HG03103 (cell line): ENCODE results near the gene TFRC.
"Not testable (repeated sequence)": the region's sequence is repeated elsewhere in the genome, so short reads cannot be mapped to it uniquely, and the experiment has no call there.

Experiments used
- ATAC-seq: cut with Tn5 transposase; IDR thresholded peaks from one replicate; pipeline ENCODE4 v1.9.1; 2021; ENCODE audit warnings: low read depth; ENCODE audit not compliant: unreplicated experiment

Gene TFRC

DNA sequence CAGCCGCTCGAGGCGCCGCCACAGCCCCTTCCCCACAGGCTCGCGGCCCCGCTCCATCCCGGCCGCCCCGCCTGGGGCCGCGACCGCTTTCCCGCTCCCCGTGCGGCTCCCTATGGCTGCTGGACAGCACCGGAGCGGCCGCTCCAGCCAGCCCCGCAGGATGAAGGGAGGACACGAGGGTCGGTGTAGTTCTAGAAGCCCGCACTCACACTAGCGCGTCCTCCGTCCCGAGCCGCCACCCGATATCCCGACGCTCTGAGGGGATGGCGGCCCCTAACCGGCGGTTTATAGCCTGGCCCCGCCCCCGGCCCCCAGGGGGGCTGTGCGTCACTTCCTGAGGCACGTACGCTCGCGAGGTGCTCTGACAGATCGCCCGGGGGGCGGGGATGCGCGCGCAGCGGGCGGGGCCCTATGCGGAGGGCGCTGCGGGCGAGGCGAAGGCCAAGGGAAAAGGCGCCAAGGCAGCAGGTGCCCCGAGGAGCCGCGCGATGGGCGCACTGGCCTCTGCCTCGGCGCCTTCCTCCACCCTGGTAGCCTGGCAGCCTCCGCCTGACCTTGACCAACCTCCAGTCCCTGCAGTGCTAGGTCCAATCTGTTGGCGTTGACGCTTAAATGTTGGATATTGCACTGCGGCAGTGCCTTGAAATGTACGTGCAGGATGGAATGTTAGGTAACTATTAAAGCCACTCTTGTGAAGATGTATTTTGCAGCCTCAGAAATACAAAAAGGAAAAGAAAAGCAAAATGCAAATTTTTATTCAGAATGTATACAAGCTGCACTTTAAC is at the start of gene TFRC:
TSS of gene TFRC (minus strand) at position 257 of the 785 bp plus-strand sequence. CDS start 4,991 bp downstream, outside the sequence.
- ATAC-seq, result peak; percentile 82

DNA sequence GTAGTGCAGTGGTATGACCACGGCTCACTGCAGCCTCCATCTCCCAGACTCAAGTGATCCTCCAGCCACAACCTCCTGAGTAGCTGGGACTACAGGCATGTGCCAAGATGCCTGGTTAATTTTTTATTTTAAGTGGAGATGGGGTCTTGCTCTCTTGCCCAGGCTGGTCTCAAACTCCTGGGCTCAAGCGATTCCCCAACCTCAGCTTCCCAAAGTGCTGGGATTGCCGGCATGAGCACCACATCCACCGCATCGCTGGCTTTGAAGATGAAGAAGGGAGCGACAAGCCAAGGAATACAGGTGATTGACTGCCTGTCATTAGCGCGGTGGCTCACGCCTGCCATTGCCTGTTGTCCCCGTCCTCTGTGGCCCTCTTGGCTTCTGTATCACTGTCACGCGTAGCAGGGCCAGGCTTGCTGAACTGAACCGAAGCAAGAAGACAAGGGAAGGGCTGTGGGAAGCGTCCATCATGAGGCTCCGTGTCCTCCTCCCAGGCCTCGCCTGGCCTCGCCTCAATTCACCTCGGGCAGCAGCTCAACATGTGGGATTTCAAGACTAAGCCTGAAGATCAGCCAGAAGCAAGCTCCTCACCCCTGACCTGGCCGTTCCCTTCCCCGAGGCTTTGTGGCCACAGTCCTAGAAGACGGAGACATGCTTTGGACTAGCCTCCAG is 46.4 kb upstream of the TFRC start:
- ATAC-seq, result no peak

DNA sequence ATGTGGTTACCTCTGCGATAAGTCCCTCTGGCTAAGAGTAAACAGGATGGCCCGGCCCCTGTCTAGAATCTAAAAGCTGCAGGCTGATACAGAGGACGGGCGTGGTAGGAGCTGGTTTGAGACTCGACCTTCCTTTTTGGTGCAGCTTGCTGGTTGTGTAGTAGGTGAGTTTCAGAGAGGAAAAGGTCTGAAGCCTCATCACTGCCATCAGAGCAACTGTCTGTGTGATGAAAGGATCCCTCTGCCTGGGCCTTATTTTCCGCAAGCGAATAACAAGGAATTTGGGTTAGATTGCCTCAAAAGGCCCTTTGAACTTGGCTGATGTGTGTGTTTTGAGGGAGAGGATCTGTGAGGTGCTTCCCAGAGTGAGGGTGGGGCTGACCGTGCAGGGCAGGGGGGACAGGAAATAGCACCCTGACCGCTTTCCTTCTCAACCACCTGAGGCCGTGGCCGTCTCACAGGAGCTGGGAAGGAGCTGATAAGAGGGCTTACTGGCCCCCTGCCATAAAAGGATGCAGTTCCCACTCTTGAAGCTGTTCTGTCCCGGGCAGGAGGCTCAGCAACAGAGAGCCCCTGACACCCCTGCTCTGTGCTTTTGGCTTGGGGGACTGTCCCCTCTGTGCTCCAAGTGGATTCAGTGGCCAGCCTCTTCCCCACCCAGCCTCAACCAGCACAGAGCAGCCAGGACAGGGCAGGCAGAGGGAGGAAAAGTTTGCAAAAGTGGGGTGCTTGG is 45.6 kb upstream of the TFRC start:
- no peak for ATAC-seq

DNA sequence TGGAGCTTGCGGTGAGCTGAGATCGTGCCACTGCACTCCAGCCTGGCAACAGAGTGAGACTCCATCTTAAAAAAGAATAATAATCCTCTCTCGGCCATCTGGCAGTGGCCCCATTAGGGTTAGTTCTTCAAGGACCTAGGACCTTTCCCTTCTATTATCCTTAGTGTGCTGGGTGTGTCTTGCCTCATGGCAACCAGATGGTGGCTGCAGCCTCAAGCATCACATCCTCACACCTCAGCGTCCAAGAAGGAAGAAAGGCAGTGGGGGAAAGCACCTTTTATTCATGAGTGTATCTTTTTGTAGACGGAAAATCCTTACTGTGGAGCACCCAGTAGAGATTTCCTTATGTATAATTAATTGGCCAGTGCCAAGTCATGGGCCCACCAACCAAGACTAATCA is 42.7 kb upstream of the TFRC start:
- ATAC-seq, result no peak

DNA sequence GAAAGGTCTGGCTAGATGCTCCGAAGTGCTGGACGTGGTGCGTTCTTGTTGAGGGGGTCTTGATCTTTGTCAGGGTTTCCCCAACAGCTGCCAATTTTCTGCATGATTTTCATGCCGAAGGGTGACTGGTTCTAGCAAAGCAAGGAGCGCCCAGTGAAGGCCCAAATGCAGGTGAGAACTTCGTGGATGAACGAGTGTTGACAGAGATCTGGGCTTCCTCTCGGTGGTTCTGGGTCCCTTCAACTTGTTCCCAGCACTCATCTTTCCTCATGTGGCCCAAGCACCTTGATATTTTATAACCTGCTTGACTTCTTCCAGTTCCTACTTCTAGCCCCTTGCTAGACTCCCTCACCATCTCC is 40.8 kb upstream of the TFRC start:
- ATAC-seq, result no peak

DNA sequence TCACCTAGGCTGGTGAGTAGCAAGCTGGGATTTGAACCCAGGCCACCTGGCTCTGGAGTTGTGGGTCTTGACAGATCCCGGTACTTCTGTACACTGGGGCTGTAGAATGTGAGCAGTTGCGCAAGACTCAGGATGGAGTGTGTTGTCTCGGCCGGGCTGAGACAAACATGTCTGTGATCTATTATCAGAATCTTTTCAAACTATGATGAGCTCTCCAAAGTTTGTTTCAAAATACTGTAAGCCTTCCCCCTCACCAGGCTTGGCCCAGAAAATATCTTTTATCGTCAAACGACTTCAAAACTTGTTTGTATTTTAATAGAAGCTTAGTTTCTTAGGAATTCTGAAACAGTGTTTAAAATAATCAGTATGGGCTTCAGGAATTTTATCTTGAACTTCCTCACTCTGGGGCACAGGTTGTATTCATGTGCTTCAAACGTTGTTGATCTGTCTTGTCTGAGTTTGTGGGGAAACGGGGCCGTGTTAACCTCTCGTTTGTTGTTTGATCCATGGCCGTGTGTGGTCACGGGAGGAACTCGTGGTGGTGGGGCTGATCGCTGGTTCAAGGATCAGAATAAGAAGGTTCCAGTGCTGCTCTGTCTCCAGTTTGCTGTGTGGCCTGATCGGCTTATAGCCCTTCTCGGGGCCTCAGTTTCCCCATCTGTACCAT is 40.3 kb upstream of the TFRC start:
- ATAC-seq, result no peak

DNA sequence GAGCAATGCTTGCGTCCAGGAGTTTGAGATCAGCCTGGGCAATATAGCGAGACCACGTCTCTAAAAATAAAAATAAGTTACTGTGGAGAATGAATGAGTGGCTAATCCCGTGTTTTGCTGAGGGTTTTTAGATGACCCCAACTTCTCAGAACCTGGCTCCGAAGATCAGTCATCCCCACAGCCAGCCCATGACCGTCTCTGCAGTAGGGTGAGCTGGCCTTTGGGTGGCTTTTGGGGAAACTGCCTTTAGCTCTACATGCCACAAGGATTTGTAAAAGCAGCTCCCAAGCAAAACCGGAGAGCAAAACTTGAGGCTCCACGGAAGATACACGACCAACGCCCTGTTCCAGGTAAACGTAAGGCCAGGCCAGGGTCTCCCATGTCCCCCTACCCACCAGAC is 39.2 kb upstream of the TFRC start:
- ATAC-seq, result no peak

DNA sequence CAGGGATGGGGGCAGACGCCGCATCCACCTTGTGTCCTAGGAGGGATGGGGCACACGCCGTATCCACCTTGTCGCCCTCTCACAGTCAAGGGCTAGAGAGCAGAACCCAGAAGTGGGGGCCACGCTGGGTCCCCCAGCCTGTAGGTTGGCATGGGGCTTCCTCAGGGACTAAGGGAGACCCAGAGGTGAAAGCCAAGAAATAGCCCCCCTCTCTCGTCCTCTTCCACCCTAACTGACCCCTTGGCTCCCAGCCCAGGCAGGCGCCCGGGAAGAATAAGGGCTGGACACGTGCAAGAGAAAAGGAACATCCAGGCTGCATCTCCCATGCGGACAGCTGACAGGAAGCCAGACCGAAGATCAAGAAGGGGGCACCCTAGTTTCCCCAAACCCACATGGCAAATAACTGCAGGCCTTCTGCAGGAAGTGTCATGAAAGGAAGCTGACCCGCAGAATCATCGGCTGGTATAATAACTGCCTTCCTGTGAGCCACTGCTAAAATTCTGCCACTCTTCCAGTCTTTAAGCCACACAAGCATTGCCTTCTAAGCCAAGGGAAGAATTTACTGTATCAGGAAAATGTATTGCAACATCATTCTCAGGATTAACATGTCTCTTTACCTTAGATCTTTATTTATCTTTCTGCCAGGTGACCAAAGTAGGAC is 38.5 kb upstream of the TFRC start:
- ATAC-seq, result no peak

DNA sequence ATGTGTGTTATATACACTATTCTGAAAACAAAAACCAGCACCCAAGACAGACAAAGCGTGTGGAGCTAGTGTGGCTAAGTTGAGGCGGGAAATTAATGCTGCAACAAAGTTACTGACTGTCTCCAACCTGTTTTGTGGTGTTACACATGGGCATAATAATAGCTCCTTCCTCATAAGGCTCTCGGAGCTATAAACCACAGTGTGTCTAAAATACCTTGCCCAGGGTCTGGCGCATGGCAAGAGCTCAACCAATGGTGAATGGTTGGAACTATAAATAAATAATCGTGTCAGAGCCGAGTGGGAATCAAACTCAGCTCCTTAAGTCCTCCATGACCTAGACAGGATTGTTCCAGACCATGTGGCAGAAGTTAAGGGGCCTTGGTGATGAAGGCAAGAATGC is 35.9 kb upstream of the TFRC start:
- no peak for ATAC-seq

DNA sequence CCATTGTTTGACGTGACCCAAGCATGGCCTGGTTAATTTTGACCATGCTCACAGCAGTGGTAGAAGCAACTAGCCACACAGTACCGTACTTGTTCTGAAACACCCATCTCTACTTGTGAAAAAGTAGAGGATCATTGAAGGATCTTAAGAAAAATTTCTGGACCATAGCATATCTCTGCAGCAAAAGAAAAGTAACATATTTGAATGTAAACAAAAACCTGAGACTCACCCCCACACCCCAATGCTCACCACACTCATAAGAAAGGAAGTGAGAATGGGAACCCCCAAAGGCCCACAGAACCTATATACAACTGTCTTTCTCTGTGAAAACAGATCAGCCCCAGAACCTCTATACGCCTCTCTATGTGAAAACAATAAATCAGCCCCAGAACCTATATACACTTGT is 33.8 kb upstream of the TFRC start:
- ATAC-seq, result peak; percentile 62

DNA sequence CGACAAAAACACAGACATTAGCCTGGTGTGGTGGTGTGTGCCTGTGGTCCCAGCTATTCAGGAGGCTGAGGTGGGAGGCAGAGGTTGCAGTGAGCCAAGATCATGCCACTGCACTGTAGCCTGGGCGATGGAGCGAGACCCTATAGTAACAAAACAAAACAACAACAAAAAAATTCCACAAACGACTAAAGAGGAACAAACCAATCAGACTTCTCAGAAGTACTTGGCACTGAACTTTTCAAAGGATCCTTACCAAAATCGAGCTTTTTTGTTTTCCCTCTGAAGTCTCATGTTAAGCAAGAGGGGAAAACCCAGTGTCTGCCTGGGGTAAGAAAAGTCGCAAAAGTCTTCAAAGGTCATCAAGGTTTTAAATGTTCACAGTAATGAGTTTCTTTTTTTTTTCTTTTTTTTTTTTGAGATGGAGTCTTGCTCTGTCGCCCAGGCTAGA is 30.1 kb upstream of the TFRC start:
- no peak for ATAC-seq

DNA sequence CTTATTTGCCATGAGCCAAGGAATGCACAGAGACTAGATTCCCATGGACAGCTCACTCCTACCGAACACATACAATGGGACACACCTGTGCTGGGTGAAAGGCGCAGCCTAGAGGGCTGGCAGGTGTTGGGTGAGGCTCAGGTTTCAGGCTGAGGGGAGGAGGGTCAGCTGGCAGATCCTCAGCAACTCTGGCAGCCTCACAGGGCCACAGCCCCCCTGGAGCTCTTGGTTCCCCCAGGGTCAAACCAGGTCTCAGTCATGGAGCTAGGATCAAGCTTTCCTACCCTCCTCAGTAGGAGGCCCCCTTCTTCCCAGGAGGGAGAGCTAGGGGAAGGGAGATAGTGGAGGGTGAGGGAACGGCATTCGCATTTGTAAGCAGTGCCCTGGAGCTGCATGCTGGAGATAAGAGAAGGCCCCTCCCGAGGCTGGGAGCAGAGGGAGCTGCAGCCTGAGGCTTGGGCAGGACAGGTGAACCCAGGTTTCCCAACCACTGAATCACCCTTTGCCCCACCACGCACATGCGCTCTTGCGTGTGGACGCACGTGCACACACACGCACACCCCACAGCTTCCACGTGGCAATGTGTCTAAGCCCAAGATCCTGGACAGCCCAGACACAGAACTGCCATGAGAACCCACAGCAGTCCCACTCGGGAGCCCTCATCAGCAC is 26.3 kb upstream of the TFRC start:
- no peak for ATAC-seq

DNA sequence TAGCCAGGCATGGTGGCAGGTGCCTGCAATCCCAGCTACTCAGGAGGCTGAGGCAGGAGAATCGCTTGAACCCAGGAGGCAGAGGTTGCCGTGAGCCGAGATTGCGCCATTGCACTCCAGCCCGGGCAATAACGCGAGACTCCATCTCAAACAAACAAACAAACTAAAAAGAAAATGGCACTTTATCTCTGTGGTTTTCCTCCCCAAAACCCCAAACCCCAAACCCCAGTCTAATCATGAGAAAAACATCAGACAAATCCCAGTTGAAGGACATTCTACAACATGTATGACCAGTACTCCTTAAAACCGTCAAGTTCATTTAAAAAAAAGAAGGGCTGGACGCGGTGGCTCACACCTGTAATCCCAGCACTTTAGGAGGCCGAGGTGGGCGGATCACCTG is 22.8 kb upstream of the TFRC start:
- ATAC-seq, result not testable (repeated sequence)

DNA sequence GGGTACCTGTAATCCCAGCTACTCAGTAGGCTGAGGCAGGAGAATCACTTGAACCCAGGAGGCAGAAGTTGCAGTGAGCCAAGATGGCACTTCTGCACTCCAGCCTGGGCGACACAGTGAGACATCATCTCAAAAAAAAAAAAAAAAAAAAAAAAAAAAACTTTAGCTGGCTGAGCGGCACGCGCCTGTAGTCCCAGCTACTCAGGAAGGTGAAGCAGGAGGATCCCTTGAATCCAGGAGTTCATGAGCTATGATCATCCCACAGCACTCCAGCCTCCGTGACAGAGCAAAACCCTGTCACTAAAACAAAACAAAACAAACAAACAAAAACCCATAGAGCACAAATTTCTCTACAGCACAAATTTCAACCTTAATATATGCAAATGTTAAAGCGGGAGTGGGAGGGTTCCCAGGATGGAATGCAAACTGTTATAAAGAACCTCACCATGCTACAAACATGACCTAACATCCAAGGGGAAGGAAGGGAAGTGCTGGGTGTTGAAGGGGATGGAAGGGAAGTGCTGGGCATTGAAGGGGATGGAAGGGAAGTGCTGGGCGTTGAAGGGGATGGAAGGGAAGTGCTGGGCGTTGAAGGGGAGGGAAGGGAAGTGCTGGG is 16.6 kb upstream of the TFRC start:
- not testable (repeated sequence) for ATAC-seq

DNA sequence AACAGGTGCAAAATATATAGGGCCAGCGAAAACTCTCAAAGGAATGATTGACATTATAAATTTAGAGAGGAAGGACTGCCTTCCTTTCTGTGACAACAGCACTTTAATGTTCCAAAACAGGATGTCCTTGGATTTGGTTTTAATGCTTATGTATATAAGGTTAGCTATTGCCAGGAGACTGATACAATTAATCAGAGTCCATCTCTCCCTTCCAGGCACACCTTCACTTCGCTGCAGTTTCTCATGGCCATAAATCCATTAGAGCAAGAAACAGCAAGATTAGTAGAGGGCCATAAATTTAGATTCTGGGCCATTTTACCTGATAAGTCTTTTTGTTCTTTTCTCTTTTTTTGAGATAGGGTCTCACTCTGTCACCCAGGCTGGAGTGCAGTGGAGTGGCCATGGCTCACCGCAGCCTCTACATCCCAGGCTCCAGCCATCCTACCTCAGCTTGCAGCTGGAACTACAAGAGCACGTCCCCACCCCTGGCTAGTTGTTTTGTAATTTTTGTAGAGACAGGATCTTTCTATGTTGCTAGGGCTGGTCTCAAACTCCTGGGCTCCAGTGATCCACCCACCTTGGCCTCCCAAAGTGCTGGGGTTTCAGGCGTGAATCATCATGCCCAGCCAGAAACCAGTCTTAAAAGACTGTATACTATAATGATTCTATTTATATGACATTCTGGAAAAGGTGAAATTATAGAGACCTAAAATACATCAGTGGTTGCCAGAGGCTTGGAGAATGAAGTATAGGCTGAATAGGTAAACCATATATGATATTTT is 15.7 kb upstream of the TFRC start:
- ATAC-seq, result no peak

DNA sequence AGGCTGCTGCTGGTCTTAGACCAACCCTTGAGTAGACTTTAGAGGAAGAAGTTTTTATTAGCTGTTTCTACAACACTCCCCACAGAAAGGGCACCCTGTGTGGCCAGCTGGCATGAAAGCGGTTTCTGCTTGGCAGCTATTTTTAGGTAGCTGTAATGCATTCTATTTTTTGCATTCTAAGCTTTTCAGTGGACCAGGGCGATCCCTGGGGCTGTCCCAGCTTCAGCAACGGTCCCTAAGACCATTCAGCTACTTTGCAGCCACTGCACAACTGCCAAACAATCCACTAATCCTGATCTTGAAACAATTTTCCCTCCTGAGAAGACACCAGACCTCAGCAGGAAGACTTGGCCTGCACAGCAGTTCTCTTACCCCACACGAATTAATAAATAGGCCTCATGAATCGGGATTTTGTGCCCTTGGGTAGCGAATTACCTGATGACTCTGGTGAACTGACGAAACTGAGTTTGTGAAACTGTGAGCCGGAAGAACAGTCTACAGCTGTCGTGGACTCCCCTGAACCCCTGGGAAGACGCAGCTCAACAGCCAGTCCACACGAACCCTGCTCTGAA is 14.6 kb upstream of the TFRC start:
- ATAC-seq, result no peak

DNA sequence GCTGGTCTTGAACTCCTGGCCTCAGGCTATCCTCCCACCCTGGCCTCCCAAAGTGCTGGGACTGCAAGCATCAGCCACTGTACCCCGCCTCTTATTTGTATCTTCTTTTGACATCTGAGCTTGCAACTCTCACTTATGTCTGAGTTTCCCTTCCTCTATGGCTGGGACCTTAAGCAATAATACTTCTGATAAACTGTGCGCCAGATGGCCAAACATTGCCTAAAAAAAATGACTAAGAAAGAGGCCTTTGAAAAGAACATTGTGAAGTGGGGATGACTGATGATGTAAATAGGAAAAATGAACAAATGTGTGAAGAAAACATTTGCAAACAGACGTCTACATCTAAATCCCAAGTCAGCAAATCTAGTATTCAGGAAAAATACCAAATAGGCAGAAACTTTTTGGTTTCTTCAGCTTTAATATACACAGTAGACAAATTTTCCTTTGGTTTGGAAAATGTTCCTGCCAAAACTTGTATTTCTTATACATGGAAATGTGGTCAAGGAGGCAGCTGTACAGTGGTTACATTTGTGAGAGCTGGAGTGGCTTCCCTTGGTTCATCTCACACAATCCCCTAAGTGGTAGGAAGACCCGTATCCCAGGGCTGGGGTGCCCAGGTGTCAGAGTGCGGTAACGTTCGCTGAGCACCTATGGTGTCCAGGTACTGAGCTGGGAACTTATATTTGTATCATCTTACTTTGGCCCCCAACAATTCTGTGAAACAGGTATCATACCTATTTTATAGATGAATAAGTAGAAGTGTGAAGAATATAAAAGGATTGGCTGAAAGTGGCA is 11.6 kb upstream of the TFRC start:
- ATAC-seq, result no peak

DNA sequence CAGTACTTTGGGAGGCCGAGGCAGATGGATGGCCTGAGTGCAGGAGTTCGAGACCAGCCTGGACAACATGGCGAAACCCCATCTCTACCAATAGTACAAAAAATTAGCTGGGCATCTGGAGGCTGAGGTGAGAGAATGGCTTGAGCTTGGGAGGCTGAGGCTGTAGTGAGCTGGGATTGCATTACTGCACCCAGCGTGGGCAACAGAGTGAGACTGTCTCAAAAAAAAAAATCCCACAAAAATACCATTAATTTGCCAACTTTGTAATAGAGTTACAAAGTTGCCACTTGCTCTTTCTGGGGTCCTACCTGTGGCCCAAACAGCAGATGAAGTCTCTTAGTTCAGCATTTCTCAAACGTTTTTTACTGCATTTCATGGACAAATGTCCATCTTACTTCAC is 6.0 kb upstream of the TFRC start:
- ATAC-seq, result no peak
